NOMO-1 treated with dmso at 0.1 percent for 144 hours (cell line): ENCODE results near the gene H2AZ2.
"Not testable (repeated sequence)": the region's sequence is repeated elsewhere in the genome, so short reads cannot be mapped to it uniquely, and the experiment has no call there.

ENCODE experiments used
- DNase-seq: peaks from one replicate; lab custom pipeline; 2025; ENCODE audit not compliant: unreplicated experiment; lab: John Stamatoyannopoulos, UW

Gene H2AZ2

GRCh38 chr7:44787762-44788161 lies 60.1 kb downstream of the H2AZ2 start:
- no peak for DNase-seq

DNA sequence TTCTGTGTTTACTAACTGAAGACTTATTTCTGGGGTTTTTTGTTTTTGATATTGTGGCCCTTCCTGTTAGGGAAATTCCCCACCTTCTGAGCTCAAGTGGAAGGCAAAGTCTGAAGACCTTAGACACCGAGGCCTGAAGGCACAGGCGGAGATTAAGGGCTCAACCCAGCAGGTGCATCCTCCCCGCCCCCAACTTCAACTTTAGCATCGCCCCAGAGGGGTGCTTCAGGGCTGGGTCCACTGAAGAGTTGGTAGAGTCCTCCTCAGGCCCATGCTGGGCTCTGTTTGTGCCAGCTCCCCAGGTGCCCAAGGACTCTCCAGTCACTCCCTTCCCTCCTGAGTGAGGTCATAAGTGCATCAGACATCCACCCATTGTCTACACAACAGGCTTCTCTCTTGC lies 60.8 kb downstream of the H2AZ2 start:
- no peak for DNase-seq

DNA sequence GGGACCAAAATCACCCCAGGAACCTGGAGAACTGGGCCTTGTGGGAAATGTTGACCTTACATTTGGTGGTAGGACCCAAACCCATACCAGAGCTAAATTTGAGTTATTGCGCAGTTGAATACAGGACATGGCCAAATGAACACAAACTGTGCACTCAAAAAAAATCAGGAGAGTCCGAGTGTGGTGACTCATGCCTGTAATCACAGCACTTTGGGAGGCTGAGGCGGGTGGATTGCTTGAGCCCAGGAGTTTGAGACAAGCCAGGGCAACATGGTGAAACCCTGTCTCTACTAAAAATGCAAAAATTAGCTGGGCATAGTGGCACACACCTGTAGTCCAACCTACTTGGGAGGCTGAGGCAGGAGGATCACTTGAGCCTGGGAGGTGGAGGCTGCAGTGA lies 62.7 kb downstream of the H2AZ2 start:
- DNase-seq, result not testable (repeated sequence)

- DNase-seq, result no peak
These were observed 63.5 kb downstream of the H2AZ2 start for GRCh38 chr7:44784364-44784763.

DNA sequence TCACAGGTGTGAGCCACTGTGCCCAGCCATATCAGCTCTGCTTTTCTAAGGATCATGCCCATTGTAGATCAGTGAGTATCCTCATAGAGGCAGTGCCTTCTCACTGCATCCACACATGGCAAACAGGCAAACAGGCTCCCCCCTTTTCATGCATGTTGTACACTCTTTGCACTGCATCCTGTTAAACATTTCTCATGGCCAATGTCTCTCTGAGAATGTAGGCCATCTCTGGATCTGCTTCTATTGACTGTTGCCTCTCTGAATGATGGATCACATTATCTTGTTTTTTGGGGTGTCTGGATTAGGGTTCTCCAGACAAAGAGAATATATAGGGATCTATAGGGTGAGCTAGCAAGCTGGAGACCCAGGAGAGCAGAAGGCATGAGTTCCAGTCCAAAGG lies 64.5 kb downstream of the H2AZ2 start:
- no peak for DNase-seq

- DNase-seq, result no peak
These were observed 65.4 kb downstream of the H2AZ2 start for GRCh38 chr7:44782460-44782859.
